ENCODE measurements around the gene SGCA. TPM values are rescaled to one million over a fixed set of nuclear protein-coding genes. Genes with fewer than 3 reads are reported as not detected.
A peak's percentile ranks its signal among the peaks of the same experiment; 100 is the strongest.

SGCA gene
- total and polyA plus RNA-seq, 2 of the 8 experiments (the other 6 are each of a cell fraction or from before 2014, with no cell fraction given): 0.12 TPM; not detected in 1

- TF ChIP-seq RXRA (IDR thresholded peaks at IDR 0.05; ENCODE audit: insufficient read depth, low read depth, low read length): no peak
- peak; percentile 87 for TF ChIP-seq TBP (IDR thresholded peaks at IDR 0.05; ENCODE audit: low read depth, low read length)
- TF ChIP-seq SP1 (IDR thresholded peaks at IDR 0.05; ENCODE audit: low read depth, low read length): no peak
- peak; percentile 54; the same call in 1 of the 2 replicates for TF ChIP-seq SUZ12 (IDR thresholded peaks at IDR 0.05; ENCODE audit: low read length)
- TF ChIP-seq SRF (IDR thresholded peaks at IDR 0.05; ENCODE audit: low read depth, low read length): no peak
- no peak for TF ChIP-seq ZNF274 (IDR thresholded peaks at IDR 0.05; ENCODE audit: borderline replicate concordance, extremely low read depth, low read length)
- TF ChIP-seq CTCF (IDR thresholded peaks at IDR 0.05; ENCODE audit: control extremely low read depth in 1 of 3, insufficient read depth in 1 of 3, low read depth in 1 of 3, low read length in 3 of 3): no peak
- no peak for TF ChIP-seq SIN3A (conservative IDR thresholded peaks at IDR 0.05 in 1 of 2, IDR thresholded peaks at IDR 0.05 in 1 of 2; ENCODE audit: low read depth in 1 of 2, low read length in 2 of 2)
- peak in 1 of 2 experiments; percentile 85; a peak in 2 of 3 replicates for TF ChIP-seq POLR2A (IDR thresholded peaks at IDR 0.05; ENCODE audit: control extremely low read depth in 1 of 2, low read depth in 2 of 2, low read length in 2 of 2)
- TF ChIP-seq JUN (IDR thresholded peaks at IDR 0.05; ENCODE audit: low read depth, low read length): no peak
- TF ChIP-seq SAP30 (IDR thresholded peaks at IDR 0.05; ENCODE audit: insufficient read depth, insufficient replicate concordance, low read length): peak; percentile 15
- TF ChIP-seq SIRT6 (IDR thresholded peaks at IDR 0.05; ENCODE audit: low read length): no peak
- TF ChIP-seq PHF8 (conservative IDR thresholded peaks at IDR 0.05; ENCODE audit: low read depth, low read length): peak; percentile 17; the same call in 1 of the 2 replicates
- no peak for TF ChIP-seq CTBP2 (IDR thresholded peaks at IDR 0.05; ENCODE audit: borderline replicate concordance, insufficient read depth, insufficient read length, low read length)
- TF ChIP-seq RAD21 (IDR thresholded peaks at IDR 0.05 in 1 of 2, conservative IDR thresholded peaks at IDR 0.05 in 1 of 2; ENCODE audit: low read depth in 2 of 2, low read length in 2 of 2): no peak
- TF ChIP-seq POU5F1 (IDR thresholded peaks at IDR 0.05; ENCODE audit: low read depth, low read length): no peak
- TF ChIP-seq ATF2 (IDR thresholded peaks at IDR 0.05; ENCODE audit: low read length): no peak
- no peak for TF ChIP-seq NRF1 (IDR thresholded peaks at IDR 0.05; ENCODE audit: low read depth, low read length)
Measured at GRCh38 chr17:50201276-50201854, 35.6 kb downstream of the SGCA start, which contains the start of gene COL1A1 (continued).
